HG02840 (cell line): ENCODE measurements around the gene MMS19.
"Not testable (repeated sequence)": the region's sequence is repeated elsewhere in the genome, so short reads cannot be mapped to it uniquely, and the experiment has no call there.

Experiments
- ATAC-seq: cut with Tn5 transposase; IDR thresholded peaks from one replicate; pipeline ENCODE4 v1.9.1; 2021; ENCODE audit warnings: mild to moderate bottlenecking, moderate library complexity, moderate number of reproducible peaks; ENCODE audit not compliant: unreplicated experiment, low FRiP score

Gene MMS19

DNA sequence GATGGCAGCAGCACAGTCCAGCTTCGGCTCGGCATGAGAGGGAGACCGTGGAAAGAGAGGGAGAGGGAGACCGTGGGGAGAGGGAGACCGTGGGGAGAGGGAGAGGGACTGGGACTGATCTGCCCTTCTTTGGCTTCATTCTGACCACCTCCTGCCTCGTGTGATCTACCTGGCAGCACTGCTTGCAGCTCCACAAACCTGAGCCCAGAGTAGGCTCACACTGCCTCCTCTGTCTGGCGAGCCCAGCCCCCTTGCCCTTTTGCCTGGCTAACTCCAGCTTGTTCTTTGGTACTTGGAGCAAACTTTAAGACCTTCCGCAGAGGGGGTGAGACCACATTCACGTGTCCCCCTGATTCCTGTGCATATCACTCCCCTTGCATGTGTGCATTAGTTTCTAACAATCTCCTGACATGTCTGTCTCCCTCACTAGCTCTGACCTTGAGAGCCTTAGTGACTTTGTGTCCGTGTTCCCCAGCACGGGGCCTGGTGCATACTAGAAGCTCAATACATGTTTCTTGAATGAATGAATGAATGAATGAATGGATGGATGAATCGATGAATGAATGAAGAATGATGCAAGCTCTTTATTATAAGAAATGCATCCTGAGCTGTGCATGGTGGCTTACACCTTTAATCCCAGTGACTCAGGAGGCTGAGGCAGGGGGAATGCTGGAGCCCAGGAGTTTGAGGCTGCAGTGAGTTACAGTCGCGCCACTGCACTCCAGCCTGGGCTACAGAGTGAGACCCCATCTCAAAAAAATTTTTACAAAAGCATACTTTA is 31.7 kb upstream of the MMS19 start:
- no peak for ATAC-seq

DNA sequence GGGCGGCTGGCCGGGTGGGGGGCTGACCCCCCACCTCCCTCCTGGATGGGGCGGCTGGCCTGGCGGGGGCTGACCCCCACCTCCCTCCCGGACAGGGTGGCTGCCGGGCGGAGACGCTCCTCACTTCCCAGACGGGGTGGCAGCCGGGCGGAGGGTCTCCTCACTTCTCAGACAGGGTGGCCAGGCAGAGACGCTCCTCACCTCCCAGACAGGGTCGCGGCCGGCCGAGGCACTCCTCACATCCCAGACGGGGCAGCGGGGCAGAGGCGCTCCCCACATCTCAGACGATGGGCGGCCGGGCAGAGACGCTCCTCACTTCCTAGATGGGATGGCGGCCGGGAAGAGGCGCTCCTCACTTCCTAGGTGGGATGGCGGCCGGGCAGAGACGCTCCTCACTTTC is 30.7 kb upstream of the MMS19 start:
- not testable (repeated sequence) for ATAC-seq

DNA sequence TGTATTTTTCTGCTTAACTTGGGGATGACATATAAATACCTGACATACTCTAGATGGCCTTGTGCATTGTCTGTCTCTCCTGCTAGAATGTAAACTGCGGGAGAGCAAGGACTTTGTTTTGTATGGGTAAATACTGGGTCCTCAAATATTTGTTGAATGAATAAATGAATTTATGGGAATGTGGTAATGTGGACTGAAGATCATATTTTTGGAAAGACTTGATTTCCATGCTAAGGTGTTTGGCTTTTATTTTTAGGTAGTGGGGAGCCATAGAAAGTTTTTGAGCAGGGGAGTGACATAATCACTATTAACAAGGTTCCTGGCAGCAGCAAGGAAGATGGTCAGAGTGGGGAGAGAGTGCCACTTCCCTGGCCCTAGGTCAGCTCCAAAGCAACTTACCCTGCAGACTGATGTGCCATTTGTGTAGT is 27.5 kb upstream of the MMS19 start:
- ATAC-seq, result no peak

DNA sequence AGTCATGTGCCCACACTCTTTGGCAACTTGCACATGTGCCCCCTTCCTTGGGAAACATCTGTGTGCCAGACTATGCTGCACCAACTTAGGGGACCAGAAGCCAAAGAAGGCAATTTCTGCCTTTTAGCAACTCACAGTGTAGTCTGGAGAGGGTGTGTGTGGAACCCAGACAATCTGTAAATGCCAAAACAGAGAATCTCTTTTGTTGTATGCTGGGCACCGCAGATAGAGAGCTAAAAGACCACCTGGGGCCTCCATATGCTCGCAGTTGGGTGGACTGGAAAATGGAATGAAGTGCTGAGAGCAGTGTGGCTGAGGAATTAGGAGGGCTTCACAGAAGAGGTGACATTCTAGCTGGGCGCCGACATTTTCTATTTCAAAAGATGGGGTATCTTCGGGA is 26.9 kb upstream of the MMS19 start:
- no peak for ATAC-seq

DNA sequence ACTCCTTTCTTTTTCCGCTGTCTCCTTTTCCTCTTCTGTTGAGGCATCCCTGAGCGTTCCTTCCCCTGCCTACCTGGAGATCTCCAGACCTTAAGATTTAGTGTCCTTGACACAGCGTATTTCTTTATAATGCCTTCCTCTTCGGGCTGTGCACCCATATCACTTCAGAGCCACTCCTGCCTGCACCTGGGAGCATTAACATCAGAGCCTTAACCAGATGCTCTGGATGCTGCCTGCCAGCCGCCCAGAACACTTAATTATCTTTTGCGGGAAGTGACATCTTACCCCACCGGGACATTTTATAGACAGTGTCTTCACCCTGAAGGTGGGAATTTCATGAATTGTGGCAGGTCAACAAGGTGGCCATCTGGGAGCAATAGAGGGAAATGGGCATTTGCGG is 24.7 kb upstream of the MMS19 start:
- no peak for ATAC-seq

DNA sequence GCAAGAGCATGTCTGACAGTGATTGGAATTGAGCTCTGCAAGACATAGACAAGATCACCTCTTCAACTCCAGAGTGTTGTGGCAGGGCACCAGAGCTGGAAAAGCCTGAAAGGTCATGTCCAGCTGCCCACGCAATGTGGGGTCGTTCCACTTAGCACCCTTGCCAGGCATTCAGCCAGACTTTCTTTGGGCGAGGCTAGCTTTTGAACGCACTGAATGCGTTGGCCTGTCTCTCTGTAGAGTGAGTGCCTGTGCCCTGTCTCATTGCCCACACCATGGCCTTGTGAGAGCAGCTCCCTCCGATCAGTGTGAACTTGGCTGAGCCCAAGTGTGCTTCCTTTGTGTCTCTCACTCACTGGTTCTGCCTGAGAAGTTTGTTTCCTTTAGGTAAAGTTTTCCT is 23.8 kb upstream of the MMS19 start:
- no peak for ATAC-seq

DNA sequence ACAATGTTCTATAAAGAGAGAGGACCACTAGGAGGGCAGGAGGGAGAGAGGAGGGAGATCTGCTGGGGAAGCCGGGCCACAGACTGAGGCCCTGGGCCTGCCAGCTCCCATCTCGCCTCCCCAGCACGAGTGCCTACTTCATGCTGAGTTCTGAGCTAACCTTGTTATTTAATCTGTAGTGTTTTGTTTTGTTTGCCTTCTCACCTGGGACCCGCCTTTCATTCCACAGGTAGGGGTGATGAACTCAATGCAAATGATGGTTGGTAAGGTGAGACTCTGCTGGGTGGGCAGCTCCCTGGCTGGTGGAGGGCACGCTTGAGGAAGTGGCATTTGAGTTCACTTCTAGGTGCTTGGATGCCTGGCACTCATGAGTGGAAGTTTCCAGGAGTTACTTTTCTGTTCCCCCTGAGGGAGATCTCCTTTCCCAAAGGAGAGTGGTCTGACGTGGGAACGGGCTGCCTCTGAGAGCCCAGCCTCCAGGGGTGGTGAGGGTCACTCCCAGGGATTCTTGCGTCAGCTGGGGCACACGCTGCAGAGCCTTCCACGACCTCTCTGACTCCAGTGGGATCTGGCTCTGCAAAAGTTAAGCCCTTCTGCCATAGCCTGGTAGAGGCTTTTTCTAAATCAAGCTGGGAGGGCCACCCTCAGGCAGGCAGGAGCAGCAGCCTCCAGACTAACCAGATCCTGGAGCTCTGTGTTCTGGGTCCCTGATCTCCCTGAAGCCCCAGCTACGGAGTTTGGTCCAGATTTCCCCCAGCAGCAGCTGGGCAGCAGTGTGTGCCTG is 22.9 kb upstream of the MMS19 start:
- no peak for ATAC-seq

DNA sequence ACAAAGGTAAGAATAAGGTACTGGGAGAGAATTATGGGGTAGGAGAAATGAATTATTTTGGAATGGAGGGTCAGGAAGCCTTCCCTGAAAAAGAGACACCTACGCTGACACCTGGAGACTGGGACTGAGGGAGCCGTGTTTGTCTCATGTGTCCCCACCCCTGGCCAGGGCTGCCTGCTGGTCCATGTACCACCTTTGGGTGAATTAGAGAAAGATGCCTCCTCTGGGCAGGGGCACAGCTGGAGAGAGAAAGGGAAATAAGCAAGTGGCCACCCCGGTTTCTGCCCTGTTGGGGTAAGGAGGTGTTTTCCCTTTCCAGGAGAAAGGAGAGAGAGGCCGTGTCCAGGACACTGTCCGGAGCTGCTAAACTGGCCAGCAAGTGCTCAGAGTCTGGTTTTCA is 22.3 kb upstream of the MMS19 start:
- no peak for ATAC-seq

DNA sequence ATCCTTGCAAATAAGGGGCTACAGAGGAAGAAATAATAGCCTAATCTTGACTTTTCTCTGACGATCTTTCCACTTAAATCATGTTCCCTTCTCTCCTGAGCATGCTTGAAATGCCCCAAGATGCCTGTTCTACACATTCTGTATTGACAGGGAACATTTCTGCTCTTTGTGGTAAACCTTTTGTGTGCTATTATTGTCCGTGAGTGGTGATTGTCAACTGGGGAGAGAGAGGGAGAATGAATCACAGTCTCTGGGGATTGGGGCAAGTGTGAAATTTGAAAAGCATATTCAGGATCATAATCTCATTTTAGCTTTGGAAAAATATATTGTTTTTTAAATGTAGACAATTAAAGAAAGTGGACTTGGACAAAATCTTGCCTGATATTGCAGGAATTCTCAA is 21.1 kb upstream of the MMS19 start:
- ATAC-seq, result no peak

DNA sequence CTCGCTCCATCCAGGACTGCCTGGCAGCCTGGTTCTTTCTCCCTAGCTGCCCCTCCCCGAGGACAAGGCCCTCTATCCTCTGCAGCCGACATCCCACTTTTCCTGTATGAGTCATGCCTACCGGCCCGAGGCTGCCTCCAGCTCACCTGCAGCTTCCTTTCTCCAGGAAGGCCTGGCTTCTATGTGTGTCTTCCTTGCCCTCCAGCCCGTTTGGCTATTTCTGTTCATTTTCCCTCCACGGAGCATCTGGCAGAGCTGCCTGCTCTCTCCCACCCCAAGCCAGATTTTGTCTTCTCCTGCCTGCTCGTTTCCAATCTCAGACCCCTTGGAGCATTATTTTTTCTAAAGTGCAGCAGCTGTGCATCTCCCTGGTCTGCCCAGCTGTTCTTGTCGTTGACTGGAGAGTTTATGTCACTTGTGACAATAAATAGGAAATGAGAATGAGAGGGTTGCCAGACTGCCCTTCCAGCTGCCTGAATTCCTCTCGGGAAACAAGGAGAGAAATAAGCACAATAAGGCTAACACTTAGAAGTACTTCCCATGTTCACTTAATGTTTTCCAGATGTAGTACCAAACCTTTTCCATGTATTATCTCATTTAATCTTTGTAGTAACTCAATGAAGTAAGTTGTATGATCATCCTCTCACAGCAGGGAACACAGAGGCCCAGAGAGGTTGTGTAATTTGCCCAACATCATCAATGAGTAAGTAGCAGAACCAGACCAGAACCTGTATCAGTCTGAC is 20.2 kb upstream of the MMS19 start:
- no peak for ATAC-seq

DNA sequence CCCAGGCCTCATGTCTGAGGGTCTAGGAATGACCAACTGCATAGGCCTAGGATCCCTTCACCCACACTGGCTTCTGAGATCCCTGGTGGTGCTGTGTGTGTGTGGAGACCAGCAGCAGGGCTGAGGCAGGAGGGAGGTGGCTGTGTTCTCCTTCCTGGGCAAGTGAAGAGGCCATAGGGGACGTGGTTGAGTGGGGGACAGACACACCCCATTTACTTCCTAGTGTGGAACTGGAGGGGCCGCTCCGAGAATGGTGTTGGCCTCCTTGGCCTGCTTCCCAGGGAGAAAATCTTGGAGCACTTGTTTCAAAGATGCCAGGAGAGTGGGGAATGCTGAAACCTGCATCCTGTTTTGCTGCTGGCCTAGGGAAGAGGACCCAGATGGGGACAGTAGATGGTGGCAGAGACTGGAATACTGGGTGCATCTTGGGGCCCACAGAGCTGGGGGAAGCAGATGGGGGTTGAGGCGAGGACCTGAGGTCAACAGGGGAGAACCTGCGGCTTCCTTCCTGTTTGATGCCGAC is 19.6 kb upstream of the MMS19 start:
- ATAC-seq, result no peak

DNA sequence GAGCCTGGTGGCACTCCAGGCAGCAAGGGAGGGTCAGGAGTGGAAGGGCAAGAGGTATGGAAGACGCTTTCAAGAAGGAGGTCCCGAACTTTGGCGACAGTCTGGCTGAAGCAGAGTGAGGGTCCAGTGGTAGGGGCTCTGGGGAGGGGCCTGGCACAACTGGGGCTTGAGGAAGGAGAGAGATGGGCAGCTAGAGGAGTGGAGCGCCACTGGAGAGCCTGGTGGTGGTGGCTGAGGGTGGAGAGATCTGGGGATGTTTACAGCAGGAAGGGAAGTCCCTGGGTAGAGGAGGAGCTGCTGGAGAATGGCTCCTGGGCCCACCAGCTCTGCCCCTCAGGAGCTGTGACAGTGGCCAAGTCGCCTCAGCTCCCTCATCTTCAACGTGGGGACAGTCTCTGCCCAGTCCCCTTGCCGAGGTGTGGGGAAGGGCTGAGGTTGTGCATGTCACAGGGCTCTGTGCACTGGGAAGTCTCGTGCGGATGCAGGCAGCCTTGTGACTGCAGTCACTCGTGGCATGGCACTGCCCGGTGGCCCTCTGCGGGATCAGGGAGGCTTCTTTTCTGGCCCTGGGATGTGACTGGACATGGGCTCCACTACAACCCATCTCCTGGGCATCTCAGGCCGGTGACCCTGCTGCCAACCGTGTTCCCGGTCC is 19.0 kb upstream of the MMS19 start:
- ATAC-seq, result no peak

DNA sequence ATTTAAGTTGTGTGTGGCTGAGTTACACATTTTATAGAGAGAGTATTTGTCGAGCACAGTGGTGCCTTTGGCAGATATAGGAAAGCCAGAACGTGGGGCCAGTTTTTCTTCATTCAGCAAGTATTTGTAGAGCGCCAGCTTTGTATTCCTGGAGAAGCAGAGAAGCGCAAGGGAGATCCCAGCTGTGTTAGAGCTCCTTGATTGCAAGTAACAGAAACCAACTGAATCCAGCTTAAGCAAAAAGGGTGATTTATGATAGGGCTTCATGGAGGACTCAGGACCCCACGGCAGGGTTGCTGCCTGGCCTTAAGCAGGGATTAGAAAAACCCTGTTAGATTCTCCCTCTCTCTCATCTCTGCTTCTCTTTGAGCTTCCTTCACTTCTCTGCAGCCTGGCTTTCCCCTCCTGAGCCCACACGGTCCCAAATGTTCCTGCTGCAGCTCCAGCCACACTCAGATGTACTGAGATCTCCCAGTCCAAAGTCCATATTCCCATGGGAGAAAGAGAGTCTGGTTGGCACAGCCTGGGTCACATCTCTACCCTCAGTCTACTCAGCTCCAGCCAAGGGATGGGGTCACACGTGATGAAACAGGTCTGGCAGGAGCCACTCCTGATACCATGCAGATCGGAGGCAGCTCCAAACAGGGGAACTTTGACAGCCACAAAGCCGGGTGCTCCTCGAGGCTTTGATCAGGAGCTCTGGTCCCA is 17.2 kb upstream of the MMS19 start:
- no peak for ATAC-seq

DNA sequence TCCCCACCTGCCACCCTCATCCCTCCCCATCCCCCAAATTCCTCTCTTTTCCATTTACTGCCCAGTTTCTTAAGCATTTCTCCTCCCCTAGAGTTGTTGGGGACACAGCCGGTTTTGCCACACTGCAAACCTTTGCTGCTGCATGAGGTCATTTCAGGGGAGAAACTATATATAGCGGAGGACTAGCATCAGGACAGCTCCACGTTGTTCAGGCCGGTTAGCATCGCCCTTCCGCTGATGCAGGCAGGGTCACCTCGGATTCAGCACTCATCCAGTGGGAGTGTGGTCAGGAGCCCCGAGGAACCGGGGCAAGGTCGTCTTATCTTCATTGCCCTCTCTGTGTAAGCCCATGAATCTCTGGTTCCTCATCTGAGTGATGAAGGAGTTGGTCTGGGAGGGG is 16.1 kb upstream of the MMS19 start:
- ATAC-seq, result no peak

DNA sequence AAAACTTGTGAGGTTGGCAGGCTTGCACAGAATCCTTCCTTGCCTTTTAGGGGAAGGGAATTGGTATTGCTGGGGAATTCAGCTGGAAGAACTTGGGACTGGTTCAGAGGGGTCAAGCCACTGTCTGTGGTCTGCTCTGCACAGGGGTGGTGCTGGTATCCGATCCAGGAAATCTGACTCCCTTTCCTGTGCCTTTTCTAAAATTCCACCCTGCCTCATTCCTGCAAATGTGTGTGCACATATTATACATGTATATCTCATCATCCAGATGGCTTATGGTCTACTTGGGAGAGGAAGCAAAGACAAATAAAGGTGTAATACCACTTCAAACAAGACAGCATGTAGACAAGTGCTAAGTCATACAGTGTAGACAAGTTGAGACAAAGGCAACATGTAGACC is 14.8 kb upstream of the MMS19 start:
- ATAC-seq, result no peak

DNA sequence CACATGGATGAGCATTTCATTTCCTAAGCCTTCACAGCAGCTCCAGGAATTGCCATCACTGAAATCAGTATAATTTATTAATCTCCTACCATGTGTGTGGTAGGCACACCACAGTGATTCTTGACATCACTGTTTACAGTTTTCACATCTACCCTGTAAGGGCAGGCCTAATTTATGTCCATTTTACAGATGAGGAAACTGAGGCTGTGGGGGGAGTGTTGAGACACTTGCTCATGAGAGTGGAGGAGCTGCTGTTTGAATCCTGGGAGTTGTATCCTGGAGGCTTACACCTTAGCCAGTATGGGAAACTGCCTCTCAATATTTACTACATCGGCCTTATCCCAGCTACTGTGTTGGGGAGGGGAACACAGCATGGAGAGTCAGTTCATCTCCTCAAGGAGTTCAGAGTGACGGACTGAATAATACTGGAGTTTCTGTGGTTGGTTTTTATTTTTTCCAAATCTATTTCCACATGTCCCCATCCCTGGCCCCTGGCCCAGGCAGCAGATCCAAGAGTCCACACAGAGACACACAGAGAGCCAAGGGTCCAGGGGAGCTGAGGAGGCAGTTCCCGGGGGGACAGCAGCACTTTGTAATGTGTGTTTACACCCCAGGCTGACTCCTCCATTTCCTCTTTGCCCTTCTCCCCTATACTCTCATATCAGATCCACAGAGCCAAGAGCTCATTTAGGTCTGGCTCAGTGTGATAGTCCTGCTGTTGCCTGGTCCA is 13.7 kb upstream of the MMS19 start:
- no peak for ATAC-seq

DNA sequence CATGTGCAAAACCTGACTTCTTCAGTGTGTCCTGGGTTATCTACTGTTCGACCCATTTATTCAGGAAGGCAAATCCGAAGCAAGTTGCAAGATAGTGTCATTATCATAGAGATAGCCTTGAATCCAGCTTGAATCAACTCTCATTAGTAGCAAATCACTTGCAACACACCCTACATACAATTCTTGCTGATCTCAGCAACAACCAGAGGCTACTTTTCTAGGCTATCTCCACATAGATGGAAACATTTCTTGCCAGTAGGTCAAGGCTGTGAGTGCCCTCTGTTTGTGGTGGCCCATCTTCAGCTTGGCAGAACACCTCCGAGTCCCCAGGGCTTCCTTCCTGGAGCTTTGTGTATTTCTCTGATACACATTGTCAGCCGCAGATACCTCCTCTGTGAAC is 12.5 kb upstream of the MMS19 start:
- no peak for ATAC-seq

DNA sequence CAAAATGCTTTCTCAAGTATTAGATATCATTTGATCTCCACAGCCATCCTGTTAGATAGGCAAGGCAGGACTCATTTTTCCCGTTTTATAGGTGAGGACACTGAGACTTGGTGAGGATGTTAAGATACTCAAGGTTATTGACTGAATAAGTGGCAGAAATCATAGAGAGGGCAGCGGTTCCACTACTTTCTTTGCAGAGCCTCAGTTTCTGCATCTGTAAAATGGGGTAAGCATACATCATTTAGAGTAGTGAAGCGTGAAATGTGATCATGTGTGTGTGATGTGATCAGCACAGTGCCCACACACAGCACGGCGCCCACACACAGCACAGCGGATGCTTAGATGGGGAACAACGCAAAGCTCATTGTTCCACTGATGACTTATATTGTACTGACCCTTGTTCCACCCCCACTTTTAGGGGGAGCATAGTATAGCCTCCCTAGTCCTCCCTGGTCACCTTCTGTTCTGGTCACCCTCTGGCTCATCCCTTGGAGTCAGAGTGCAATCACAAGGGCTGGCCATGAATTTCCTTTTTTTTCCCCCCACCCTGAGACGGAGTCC is 11.0 kb upstream of the MMS19 start:
- ATAC-seq, result no peak

DNA sequence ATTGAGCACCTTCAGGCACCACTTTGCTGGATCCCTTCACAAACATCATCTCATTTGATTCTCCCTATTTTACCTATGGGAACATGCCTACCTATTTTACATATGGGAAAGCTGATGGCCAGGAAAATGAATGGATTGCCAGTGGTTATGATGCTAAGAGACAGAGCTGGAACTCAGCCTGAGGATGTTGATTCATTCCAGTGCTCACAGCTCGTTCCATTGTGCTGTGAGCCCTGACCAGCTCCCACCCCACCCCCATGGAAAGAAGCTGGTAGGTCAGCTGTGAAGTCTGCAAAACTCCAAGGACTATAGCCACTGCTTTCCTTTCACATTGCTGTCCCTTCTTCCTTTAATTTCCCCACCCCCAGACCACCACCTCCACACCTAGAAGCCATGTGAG is 10.1 kb upstream of the MMS19 start:
- ATAC-seq, result no peak
